A549 (cell line): ENCODE data around the gene KCNMB1. TPM values are rescaled to one million over a fixed set of nuclear protein-coding genes. Genes with fewer than 3 reads are reported as not detected.

Experiments used
- ATAC-seq, 2 experiments: fragments of 200-7000 bp in 1 of 2; fragments of >200 bp in 1 of 2; cut with Nextera tagmentation in 1 of 2; cut with Tn5 transposase in 1 of 2; 3 replicates each; pipeline versions ENCODE4 v1.8.0 to v1.9.1; 2018 to 2020; ENCODE audit warnings: mild to moderate bottlenecking in 1 of 2, moderate library complexity in 1 of 2
- CTCF ChIA-PET: fragments of 300-600 bp; sonication (Branson Sonifier 250); formaldehyde crosslinking; extraction: SDS; loops from one replicate; lab custom pipeline; 2021; ENCODE audit warnings: antibody characterized with exemption, inconsistent platforms; lab: Yijun Ruan, JAX
- POLR2A ChIA-PET: fragments of 350-600 bp; formaldehyde crosslinking; extraction: SDS; loops from one replicate; lab custom pipeline; 2021; ENCODE audit warnings: antibody characterized with exemption, inconsistent platforms; lab: Yijun Ruan, JAX
- DNase-seq, 2 experiments: peaks; one replicate each; pipeline versions ENCODE4 v3.0.0 to v3.0.0-alpha.2; 2011 to 2016; ENCODE audit warnings: low read depth in 1 of 2, low spot score in 1 of 2
- FAIRE-seq: peaks from 2 replicates; lab custom pipeline; 2011; peaks lifted over from hg19 to GRCh38; lab: Jason Lieb, UNC
- H3K27ac ChIP-seq, 2 experiments: fragments of >200 bp; sonication (Bioruptor Twin); formaldehyde crosslinking; 3 replicates each; pipeline ENCODE4 v1.5.1; 2016 to 2017
- H3K4me1 ChIP-seq: fragments of >200 bp; sonication (Bioruptor Twin); formaldehyde crosslinking; 3 replicates; pipeline ENCODE4 v1.6.1; 2016
- H3K4me2 ChIP-seq: fragments of >200 bp; sonication (Bioruptor Twin); formaldehyde crosslinking; 3 replicates; pipeline ENCODE4 v1.6.1; 2016
- H3K4me3 ChIP-seq: fragments of >200 bp; sonication (Bioruptor Twin); formaldehyde crosslinking; 3 replicates; pipeline ENCODE4 v1.5.1; 2016
- H3K9me3 ChIP-seq: fragments of >200 bp; sonication (Bioruptor Twin); formaldehyde crosslinking; 3 replicates; pipeline ENCODE4 v1.6.1; 2016
- BHLHE40 ChIP-seq: IDR thresholded peaks from 2 replicates; pipeline ENCODE4 v1.6.1; 2012; ENCODE audit warnings: low read depth, low read length, inconsistent platforms
- CEBPB ChIP-seq, 2 experiments: fragments of >200 bp in 1 of 2; sonication (Bioruptor Twin) in 1 of 2; formaldehyde crosslinking in 1 of 2; IDR thresholded peaks; 2 replicates each; pipeline ENCODE4 v1.6.1; 2012 to 2016
- CHD2 ChIP-seq: fragments of 150-350 bp; IDR thresholded peaks from 2 replicates; pipeline ENCODE4 v1.6.1; 2014; ENCODE audit warnings: low read length; ENCODE audit not compliant: partially characterized antibody
- EP300 ChIP-seq, 2 experiments: fragments of >200 bp; sonication (Bioruptor Twin); formaldehyde crosslinking; IDR thresholded peaks; 2 replicates in 1 of 2; 3 replicates in 1 of 2; pipeline ENCODE4 v1.6.1; 2016 to 2017
- ESRRA ChIP-seq: fragments of 150-350 bp; IDR thresholded peaks from 2 replicates; pipeline ENCODE4 v1.6.1; 2014; ENCODE audit warnings: mild to moderate bottlenecking, low read length, borderline replicate concordance
- FOSB ChIP-seq: fragments of 250-450 bp; sonication (Bioruptor Pico); IDR thresholded peaks from 2 replicates; pipeline ENCODE4 v1.5.0; 2020; ENCODE audit warnings: mild to moderate bottlenecking, moderate library complexity
- HOXB5 ChIP-seq: fragments of 250-450 bp; sonication (Bioruptor Pico); IDR thresholded peaks from 2 replicates; pipeline ENCODE4 v1.5.0; 2020; ENCODE audit warnings: mild to moderate bottlenecking, moderate library complexity
- KDM5A ChIP-seq: fragments of 200-600 bp; sonication (generic); IDR thresholded peaks from 2 replicates; pipeline ENCODE4 v1.6.1; 2016; ENCODE audit warnings: antibody characterized with exemption, mild to moderate bottlenecking
- MAFK ChIP-seq: fragments of 450-650 bp; IDR thresholded peaks from 2 replicates; pipeline ENCODE4 v1.6.1; 2014; ENCODE audit not compliant: partially characterized antibody
- MAZ ChIP-seq: fragments of 150-350 bp; IDR thresholded peaks from 2 replicates; pipeline ENCODE4 v1.6.1; 2014; ENCODE audit warnings: antibody characterized with exemption, low read depth, low read length, borderline replicate concordance
- NFE2L2 ChIP-seq: fragments of 150-350 bp; conservative IDR thresholded peaks from 2 replicates; pipeline ENCODE4 v1.6.1; 2014; ENCODE audit warnings: low read length
- NPAS2 ChIP-seq: fragments of 250-450 bp; sonication (Bioruptor Pico); IDR thresholded peaks from 2 replicates; pipeline ENCODE4 v1.8.0; 2022; ENCODE audit warnings: mild to moderate bottlenecking, moderate library complexity, borderline replicate concordance
- NR3C1 ChIP-seq: fragments of >200 bp; sonication (Bioruptor Twin); formaldehyde crosslinking; IDR thresholded peaks from 3 replicates; pipeline ENCODE4 v1.6.1; 2017
- RARB ChIP-seq: fragments of 250-450 bp; sonication (Bioruptor Pico); IDR thresholded peaks from 2 replicates; pipeline ENCODE4 v1.8.0; 2021; ENCODE audit warnings: mild to moderate bottlenecking, moderate library complexity
- RCOR1 ChIP-seq: fragments of 150-350 bp; IDR thresholded peaks from 2 replicates; pipeline ENCODE4 v1.6.1; 2014; ENCODE audit warnings: antibody characterized with exemption, low read length, low read depth
- RFX5 ChIP-seq: fragments of 450-650 bp; IDR thresholded peaks from 2 replicates; pipeline ENCODE4 v1.7.1; 2014; ENCODE audit warnings: antibody characterized with exemption, mild to moderate bottlenecking, moderate library complexity
- SREBF2 ChIP-seq: fragments of 450-650 bp; IDR thresholded peaks from 2 replicates; pipeline ENCODE4 v1.6.1; 2014; ENCODE audit warnings: mild to moderate bottlenecking, moderate library complexity
- TP53 ChIP-seq: fragments of 250-450 bp; sonication (Bioruptor Pico); IDR thresholded peaks from 2 replicates; pipeline ENCODE4 v1.5.0; 2021; ENCODE audit warnings: mild to moderate bottlenecking, moderate library complexity
- ZFP36 ChIP-seq: fragments of 450-650 bp; IDR thresholded peaks from 2 replicates; pipeline ENCODE4 v1.6.1; 2014; ENCODE audit warnings: borderline replicate concordance; ENCODE audit not compliant: partially characterized antibody
- ZNF302 ChIP-seq: fragments of 250-450 bp; sonication (Bioruptor Pico); IDR thresholded peaks from 2 replicates; pipeline ENCODE4 v1.9.0; 2021; ENCODE audit warnings: inconsistent platforms, mild to moderate bottlenecking, moderate library complexity
- ZSCAN20 ChIP-seq: fragments of 250-450 bp; sonication (Bioruptor Pico); IDR thresholded peaks from 2 replicates; pipeline ENCODE4 v1.8.0; 2022; ENCODE audit warnings: mild to moderate bottlenecking, moderate library complexity
- WGBS: methylation state at CpG from one replicate; pipeline ENCODE4 v1.1.6; 2017; ENCODE audit errors: missing lambda C conversion rate; 5-methylcytosine and 5-hydroxymethylcytosine counted together
- polyA plus RNA-seq, 4 experiments: library from polyadenylated mRNA; depleted of rRNA in 3 of 4; stranded (reverse); fragments of >200 nt; fragmentation: RNase III in 1 of 4; extraction: RNeasy Plus Mini Kit Qiagen cat#74134 plus additional on column Dnase treatment in 1 of 4; gene quantifications; 2 replicates in 3 of 4; 3 replicates in 1 of 4; pipeline ENCODE4 v1.2.3, GENCODE V29; 2011 to 2017
- TF ChIP-seq, protein P1 (sequence below): IDR thresholded peaks from 2 replicates; pipeline ENCODE4 v1.6.1; 2012; ENCODE audit warnings: low read depth, borderline replicate concordance
- TF ChIP-seq, protein P2 (sequence below): IDR thresholded peaks from 2 replicates; pipeline ENCODE4 v1.6.1; 2012
- TF ChIP-seq, protein P3 (sequence below): fragments of >200 bp; sonication (Bioruptor Twin); formaldehyde crosslinking; IDR thresholded peaks from 3 replicates; pipeline ENCODE4 v1.6.1; 2016
- TF ChIP-seq, protein P4 (sequence below): fragments of 250-450 bp; sonication (Bioruptor Pico); IDR thresholded peaks from 2 replicates; pipeline ENCODE4 v1.5.0; 2021; ENCODE audit warnings: mild to moderate bottlenecking, moderate library complexity, borderline replicate concordance

Gene KCNMB1
- polyA plus RNA-seq, 2 of the 4 experiments (the other 2 are of a cell fraction), result not detected

DNA sequence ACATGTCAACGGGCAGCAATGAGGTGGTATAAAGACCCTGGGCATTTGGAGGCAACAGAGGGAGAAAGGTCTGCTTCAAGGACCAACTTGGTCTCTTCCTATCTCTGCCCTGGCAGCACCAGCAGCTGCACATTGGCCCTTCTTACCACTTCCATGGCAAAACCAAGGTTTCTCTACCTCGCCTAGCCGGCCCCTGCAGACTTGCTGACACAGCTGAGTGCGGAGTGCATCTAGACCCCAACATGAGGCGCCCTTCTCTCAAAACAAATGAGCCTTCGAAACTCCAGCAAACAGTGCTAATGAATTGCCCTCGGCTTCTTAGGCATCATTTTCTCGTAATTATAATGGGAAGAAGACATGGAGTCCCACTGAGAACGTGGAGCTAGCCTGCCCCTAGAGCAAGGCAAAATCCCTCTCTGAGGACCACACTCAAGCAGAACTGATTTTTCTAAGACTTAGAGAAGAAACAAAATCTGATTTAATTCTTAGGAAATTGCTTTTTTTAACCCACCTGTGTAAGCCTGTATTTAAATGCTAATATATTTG is 42.1 kb downstream of the KCNMB1 start:
- ChIA-PET POLR2A (no interaction called here), CTCF (no interaction called here)
- TF ChIP-seq NR3C1, result no peak
- no peak for TF ChIP-seq ZSCAN20 (CRISPR knock-in tag)
- TF ChIP-seq, protein P1, sequence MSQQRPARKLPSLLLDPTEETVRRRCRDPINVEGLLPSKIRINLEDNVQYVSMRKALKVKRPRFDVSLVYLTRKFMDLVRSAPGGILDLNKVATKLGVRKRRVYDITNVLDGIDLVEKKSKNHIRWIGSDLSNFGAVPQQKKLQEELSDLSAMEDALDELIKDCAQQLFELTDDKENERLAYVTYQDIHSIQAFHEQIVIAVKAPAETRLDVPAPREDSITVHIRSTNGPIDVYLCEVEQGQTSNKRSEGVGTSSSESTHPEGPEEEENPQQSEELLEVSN, result no peak
- no peak for TF ChIP-seq ZNF302 (CRISPR knock-in tag)
- no peak for TF ChIP-seq FOSB (CRISPR knock-in tag)
- no peak for TF ChIP-seq TP53
- TF ChIP-seq CEBPB (IDR thresholded peaks at IDR 0.05), result no peak
- TF ChIP-seq EP300 (IDR thresholded peaks at IDR 0.05), result no peak
- no peak for TF ChIP-seq BHLHE40
- TF ChIP-seq RARB, result no peak
- TF ChIP-seq KDM5A, result no peak
- TF ChIP-seq SREBF2, result no peak
- TF ChIP-seq ZFP36, result no peak
- no peak for TF ChIP-seq MAZ
- no peak for TF ChIP-seq CHD2
- no peak for TF ChIP-seq NPAS2 (CRISPR knock-in tag)
- TF ChIP-seq MAFK, result no peak
- no peak for TF ChIP-seq RFX5
- TF ChIP-seq, protein P2, sequence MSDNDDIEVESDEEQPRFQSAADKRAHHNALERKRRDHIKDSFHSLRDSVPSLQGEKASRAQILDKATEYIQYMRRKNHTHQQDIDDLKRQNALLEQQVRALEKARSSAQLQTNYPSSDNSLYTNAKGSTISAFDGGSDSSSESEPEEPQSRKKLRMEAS, result no peak
- no peak for TF ChIP-seq NFE2L2
- 34% methylated on average over 9 of the region's 9 CpGs for WGBS
- H3K4me2 ChIP-seq, result no peak overlapping the region
- no peak for DNase-seq
- no peak for FAIRE-seq
- H3K27ac ChIP-seq, result no peak overlapping the region
- no peak for ATAC-seq
- no peak overlapping the region for H3K4me3 ChIP-seq
- H3K4me1 ChIP-seq, result no peaks in the 10 kb centered on the region
- peaks cover 7% of the 10 kb centered on the region; the same call in 1 of the 3 replicates for H3K9me3 ChIP-seq

DNA sequence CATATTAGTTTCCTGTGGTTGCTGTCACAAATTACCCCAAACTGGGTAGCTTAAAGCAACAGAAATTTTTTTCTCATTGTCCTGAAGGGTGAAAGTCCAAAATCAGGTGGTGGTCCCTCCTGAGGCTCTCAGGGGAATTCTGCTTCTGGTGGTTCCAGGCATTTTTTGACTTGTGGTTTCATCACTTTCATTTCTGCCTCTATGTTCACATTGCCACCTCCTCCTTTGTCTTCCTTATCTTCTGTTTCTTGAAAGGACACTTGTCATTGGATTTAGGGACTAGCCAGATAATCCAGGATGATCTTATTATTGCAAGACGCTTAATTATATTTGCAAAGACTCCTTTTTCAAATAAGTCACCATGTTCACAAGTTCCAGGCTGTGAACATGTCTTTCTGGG is 43.2 kb downstream of the KCNMB1 start:
- CTCF ChIA-PET, result interaction anchor here (1.3 to 2.2 kb wide), 2 partner anchors 79 to 286 kb away, joined by 3 to 5 read pairs; no protein-coding TSS in a partner anchor
- 5% methylated on average over 1 of the region's 1 CpG for whole genome bisulfite sequencing
- POLR2A ChIA-PET, result no interaction called here
- no peak overlapping the region for H3K27ac ChIP-seq
- ATAC-seq (no peak), FAIRE-seq (no peak), DNase-seq (no peak)
- H3K4me2 ChIP-seq, result no peak overlapping the region
- TF ChIP-seq, protein P2, result no peak
- TF ChIP-seq HOXB5 (no peak), SREBF2 (no peak), RCOR1 (no peak), ESRRA (no peak)
- TF ChIP-seq, protein P3, sequence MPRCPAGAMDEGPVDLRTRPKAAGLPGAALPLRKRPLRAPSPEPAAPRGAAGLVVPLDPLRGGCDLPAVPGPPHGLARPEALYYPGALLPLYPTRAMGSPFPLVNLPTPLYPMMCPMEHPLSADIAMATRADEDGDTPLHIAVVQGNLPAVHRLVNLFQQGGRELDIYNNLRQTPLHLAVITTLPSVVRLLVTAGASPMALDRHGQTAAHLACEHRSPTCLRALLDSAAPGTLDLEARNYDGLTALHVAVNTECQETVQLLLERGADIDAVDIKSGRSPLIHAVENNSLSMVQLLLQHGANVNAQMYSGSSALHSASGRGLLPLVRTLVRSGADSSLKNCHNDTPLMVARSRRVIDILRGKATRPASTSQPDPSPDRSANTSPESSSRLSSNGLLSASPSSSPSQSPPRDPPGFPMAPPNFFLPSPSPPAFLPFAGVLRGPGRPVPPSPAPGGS, result no peak
- TF ChIP-seq, protein P4, sequence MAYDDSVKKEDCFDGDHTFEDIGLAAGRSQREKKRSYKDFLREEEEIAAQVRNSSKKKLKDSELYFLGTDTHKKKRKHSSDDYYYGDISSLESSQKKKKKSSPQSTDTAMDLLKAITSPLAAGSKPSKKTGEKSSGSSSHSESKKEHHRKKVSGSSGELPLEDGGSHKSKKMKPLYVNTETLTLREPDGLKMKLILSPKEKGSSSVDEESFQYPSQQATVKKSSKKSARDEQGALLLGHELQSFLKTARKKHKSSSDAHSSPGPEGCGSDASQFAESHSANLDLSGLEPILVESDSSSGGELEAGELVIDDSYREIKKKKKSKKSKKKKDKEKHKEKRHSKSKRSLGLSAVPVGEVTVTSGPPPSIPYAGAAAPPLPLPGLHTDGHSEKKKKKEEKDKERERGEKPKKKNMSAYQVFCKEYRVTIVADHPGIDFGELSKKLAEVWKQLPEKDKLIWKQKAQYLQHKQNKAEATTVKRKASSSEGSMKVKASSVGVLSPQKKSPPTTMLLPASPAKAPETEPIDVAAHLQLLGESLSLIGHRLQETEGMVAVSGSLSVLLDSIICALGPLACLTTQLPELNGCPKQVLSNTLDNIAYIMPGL, result no peak
- H3K9me3 ChIP-seq, result peaks cover 7% of the 10 kb centered on the region; the same call in 1 of the 3 replicates
- no peaks in the 10 kb centered on the region for H3K4me1 ChIP-seq
- no peak overlapping the region for H3K4me3 ChIP-seq
